ENCODE results near the gene LIPT2.
"Not testable (repeated sequence)": the region's sequence is repeated elsewhere in the genome, so short reads cannot be mapped to it uniquely, and the experiment has no call there.

The LIPT2 gene

DNA sequence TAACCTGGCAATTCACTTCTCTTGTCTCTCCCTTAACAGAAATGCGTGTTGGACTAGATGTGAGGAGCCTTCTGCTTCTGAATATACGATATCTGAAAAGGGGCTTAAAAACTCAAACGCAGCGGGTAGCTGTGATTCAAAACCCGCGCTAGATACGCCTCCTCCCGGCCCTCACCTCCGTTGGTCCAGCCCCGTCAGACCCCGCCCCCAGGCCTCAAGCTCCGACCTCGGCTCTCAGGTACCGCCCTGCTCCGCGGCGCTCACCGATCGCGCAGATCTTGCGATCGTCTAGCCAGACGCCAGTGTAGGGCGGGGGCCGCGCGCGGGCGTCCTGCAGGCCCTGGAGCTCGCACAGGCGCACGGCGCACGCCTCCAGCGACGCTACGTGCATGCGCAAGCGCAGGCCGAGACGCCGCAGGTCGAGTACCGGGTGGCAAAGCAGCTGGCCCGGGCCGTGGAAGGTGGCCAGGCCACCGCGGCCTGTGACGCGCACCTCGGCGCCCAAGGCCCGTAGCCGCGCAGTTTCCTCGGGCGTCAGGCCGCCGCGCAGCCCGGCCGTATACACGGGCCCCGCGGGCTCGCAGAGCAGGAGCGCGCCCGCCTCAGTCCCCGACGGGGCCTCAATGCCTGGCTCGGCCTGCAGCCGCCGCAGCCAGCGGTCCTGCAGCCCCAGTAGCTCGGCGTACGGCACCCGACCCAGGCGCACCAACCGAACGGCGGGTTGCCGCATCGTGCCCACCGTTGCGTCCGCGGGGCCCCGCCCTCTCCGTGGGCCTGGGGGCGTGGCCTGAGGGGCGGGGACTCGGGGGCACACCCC, at the start of gene LIPT2:
Gene LIPT2, minus strand, starts transcription at position 751 of the 817 bp plus-strand sequence. Its CDS starts 21 bp downstream, at position 730.
- DNase-seq: peak; percentile 97

- DNase-seq: no peak
These were observed 47.9 kb upstream of the LIPT2 start for GRCh38 chr11:74541466-74541865.

GRCh38 chr11:74540270-74540669, 46.7 kb upstream of the LIPT2 start:
- no peak for DNase-seq

- no peak for DNase-seq
These were observed 45.2 kb upstream of the LIPT2 start for GRCh38 chr11:74538680-74539079.

DNA sequence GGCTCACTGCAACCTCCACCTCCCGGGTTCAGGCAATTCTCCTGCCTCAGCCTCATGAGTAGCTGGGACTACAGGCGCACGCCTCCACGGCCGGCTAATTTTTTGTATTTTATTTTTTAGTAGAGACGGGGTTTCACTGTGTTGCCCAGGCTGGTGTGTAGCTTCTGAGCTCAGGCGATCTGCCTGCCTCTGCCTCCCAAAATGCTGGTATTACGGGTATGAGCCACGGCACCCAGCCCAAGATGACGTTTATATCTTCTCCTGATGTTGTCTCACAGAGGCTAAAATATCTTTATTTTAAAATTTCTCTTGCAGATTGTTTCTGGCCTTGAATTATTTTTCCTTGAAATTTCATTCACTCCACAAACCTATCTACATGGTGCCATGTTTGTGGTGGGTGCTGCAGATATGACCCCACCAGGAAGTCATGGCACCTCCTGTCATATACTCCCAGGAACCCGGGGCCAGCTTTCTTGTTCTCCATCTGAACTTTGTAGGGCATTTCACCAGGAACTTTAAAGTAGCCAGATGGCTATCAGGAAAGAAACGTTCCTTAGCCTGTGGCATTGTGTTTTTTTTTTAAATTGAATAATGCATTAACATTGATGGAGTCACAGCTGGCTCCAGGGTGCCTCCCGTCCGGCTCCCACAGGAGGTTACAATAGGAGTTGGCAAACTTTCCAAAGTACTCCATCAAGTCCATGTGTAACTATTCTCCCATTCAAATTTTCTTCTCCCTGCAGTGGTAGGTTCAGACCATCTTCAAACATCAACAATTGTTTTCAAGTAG, 42.0 kb upstream of the LIPT2 start:
- no peak for DNase-seq

DNA sequence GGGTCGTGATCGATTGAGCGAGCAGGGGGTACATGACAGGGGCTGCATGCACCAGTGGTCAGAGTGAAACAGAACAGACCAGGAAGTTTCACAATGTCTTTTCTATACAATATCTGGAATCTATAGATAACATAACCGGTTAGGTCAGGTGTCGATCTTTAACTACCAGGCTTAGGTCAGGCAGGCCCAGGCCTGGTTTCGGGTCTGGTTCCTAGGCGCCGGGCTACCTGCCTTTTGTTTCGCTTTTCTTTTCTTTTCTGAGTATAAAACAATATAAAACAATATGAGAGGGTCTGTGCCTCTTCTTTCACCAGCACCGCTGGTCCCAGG, 41.4 kb upstream of the LIPT2 start:
- DNase-seq: not testable (repeated sequence)

DNA sequence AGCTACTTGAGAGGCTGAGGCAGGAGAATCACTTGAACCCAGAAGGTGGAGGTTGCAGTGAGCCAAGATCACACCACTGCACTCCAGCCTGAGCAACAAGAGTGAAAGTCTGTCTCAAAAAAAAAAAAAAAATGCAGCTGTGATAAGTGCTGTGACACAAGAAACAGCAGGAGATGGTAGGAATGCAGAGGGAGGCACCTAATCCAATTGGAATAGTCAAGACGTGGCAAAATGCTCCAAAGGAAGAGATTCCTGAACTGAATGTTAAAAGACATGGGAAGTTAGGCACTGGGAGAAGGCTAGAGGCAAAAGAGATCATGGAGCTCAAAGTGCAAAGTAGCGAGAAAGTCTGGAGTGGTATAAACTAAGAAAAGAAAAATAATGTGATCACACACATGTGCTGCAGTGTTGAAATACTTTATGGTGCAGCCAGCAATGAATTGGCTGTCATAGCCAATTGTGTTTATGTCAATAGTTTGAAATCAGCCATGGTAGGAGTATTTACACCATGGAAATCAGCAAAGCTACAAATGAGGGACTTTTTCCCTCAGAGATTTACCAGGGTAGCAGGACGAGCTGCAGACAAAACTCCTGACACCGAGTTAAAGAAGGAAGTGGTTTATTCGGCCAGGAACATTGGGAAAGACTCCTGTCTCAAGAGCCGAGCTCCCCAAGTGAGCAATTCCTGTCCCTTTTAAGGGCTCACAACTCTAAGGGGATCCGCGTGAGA, 40.9 kb upstream of the LIPT2 start:
- no peak for DNase-seq

- DNase-seq: no peak
These were observed 39.9 kb upstream of the LIPT2 start for GRCh38 chr11:74533421-74533820.

DNA sequence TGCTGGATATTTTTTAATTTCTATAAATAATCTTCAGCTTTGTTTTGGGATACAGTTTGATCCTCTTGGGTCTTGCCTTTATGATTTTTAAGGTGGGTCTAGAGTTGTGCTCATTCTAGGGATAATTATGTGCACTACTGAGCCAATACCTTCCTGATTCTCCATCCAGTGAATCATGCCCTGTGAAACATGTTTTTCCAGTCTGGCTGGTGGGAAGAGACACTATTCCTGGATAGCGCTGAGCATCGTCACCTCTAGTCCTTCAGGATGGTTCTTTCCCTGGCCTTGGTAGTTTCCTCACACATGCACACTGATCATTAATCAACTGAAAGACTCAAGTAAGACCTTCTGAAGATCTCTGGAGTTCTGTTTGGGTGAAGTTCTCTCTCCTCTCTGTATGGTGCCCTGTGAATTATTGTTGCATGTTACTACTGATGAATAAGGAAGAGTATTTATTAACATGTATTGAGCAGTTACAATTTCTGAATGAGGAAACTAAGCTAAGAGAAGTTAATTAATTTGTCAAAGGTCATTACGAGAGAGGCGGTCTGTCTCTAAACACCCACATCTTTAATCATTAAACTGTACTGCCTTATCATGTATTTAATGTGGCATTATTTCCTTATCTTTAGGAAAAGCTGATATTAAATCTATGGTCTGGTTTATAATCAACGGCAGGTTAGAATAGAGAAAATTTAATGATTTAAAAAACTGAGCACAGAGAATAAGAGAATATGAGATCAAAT, 39.1 kb upstream of the LIPT2 start:
- DNase-seq: no peak

- DNase-seq: no peak
These were observed 31.5 kb upstream of the LIPT2 start for GRCh38 chr11:74524978-74525377.

GRCh38 chr11:74524501-74524900, 31.0 kb upstream of the LIPT2 start:
- DNase-seq: no peak

DNA sequence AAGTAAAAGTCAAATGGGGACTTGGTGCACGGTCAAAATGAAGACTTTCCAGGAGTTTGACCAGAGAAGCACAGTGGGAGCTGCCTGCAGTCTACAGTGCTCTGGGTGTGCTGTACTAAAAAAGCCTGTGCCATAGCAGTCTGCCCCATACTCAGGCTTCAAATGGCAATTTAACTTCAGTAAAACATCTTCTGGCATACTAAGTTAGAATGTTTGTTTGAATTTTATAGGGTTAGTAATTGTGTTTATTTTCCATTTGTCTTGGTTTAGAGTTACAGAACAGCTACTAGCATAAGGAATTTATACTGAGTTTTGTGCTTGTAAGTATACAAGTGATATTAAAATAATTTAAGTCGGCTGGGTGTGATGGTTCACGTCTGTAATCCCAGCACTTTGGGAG, 29.3 kb upstream of the LIPT2 start:
- DNase-seq: no peak

GRCh38 chr11:74521666-74522252, 28.2 kb upstream of the LIPT2 start:
- no peak for DNase-seq

DNA sequence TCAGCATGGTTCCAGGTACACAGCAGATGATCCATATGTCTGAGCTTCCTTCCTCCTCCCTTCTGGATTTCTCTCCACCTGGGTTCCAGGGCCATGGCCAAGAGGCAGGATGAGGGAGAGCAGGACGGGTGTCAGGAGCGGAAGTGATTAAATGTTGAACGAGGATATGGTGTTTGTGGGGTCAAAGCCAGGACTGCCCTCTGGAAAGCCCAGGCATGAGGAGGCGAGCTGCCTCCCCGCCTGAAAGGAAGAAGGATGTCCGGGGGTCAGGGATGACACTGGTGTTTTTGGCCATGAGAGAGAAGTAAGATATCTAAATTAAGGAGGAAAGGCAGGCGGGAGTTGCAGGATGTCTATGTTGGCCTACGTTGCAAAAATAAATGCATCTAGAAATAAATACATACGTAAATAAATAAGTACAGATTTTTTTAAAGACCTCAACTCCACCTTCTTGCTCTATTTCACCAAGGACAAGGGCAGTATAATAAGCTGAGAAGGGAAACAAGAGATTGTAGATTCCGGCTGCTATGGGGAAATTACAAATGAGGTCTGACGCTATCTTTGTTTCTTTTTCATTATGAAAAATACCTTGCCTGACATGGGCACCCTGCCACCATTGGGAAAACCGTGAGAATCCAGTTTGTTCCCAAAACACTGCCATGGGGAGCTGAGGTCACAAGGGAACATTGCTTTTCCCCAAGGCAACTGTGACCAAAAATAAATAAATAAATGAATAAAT, 27.6 kb upstream of the LIPT2 start:
- no peak for DNase-seq

- DNase-seq: no peak
These were observed 26.8 kb upstream of the LIPT2 start for GRCh38 chr11:74520316-74520715.

- no peak for DNase-seq
These were observed 26.2 kb upstream of the LIPT2 start for GRCh38 chr11:74519710-74520109.

- not testable (repeated sequence) for DNase-seq
These were observed 24.1 kb upstream of the LIPT2 start for GRCh38 chr11:74517592-74517991.

DNA sequence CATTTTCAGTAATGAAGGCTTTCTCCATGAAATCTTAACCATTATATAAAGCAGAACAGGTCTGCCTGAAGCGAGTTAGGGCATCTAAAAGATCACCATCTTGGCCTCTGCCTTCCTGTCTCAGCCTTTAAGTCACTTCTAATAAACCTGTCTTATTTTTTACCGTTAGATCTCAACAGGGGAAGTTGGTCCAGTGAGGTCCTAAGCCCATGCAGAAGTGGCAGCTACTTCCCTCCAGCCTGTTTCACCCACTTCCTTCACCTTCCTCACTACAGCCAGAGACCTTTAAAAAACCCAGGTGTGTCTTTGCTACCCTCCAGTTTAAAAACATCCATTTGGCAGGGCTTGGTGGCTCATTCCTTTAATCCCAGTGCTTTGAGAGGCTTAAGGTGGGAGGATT, 14.1 kb upstream of the LIPT2 start:
- DNase-seq: no peak

DNA sequence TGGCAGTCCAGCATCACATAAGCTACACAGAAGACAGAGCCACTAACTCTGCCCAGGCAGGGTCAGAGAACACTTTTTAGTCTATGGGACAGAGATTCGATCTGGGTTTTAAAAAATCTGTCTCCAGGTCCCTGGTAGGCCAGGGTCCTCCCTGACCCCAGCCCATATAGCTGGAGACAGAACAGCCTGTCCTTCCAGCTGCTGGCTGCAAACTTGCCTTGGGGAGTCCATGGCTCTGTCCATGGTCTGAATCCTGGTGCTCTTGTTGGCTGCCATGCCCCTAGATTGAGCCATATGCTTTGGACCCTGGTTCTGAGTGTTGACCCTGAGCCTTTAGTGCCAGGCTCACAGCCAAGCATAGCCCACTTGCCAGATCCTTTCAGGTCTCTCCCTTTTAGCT, 13.3 kb upstream of the LIPT2 start:
- no peak for DNase-seq

DNA sequence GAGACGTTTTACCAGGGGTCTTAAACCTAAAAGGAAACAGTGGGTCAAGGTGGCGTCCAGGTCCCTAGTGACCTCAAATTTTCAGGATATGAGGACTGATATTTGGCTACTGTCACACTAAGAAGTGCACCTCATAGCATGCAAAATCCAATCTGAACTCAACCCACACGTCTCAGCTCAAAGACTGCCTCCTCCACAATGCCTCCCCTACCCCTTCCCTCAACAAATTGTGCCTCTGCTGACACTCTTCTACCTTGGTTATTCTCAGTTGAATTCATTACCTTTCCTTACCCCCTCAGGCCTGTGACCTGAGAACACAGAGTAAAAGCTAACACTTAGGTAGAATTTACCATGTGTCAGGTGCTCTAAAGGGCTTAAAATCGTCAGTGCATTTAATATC, 12.4 kb upstream of the LIPT2 start:
- DNase-seq: no peak

DNA sequence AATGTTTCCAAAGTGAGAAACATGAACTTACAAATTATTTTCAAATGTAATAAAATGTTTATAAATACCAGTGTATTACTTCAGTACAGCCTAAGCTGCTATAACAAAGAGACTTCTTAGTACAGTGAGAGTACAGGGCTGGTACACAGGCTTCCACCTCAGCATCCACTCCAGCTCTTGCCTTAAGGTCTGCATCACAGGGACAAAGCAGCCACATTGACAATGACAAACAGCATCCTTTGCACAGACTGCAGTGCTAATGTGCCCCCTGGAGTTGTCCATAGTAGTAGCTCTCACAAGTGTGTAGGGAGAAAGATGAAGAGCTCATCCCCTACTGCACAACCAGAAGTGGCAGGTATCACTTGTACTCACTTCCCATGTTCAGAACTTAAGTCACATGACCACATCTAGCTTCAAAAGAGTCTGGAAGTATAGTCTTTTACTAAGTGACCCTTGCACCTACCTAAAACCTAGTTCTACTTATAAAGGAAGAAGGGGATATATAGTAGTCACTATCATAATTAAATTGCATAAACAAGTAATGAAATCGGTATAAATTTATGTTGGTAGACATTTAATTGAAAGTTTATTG, 10.7 kb upstream of the LIPT2 start:
- DNase-seq: no peak
